GM03348 (cell line): ENCODE measurements around the gene OTUD3.
"Not testable (repeated sequence)": the region's sequence is repeated elsewhere in the genome, so short reads cannot be mapped to it uniquely, and the experiment has no call there.

ENCODE experiments used
- DNase-seq: peaks from one replicate; pipeline ENCODE4 v3.0.0; 2012; ENCODE audit warnings: low spot score

The OTUD3 gene

DNA sequence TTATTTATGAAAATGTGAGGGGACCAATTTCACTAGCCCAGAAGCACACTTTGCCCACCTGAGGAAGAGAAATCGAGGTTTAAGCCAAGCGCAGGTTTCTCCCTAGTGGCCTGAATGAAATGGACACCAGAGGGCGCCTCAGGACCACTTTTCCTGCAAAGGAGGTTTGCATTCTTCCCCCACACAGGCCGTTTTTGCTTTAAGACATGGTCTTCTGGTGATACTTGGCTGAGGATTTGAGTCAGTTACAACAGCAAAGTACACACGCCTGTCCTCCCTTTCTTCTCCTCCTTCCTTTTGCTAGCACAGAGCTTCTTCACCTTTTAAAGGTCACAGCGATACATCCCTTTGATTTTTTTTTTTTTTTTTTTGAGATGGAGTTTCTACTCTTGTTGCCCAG, 35.9 kb downstream of the OTUD3 start:
- peak; percentile 90 for DNase-seq

DNA sequence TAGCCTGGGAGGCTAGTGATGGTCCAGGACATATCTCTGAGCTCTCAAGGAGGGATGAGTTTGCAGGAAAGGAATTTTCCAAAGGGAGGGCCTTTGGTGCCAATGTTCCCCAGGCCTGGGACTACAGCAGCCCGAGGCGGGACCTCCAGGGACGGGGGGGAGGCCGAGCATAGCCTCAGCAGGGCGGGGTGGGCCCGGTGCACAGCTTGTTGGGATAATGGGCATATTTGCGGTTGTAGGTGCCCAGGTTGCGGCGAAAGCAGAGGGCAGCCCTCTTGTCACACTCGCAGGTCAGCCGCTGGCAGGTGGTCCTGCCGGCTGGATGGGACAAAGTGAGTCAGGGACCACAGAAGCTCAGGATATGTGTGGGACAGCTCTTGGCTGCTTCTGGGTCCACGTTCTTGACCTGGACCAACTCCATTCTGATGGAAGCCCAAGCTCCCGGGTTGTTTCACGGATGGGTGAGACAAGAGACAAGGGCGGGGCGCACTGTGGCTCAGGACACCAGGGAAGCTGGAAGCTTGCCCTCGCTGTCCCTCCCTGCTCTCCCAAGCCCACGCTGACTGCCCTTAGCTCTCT, 38.0 kb downstream of the OTUD3 start:
- no peak for DNase-seq

DNA sequence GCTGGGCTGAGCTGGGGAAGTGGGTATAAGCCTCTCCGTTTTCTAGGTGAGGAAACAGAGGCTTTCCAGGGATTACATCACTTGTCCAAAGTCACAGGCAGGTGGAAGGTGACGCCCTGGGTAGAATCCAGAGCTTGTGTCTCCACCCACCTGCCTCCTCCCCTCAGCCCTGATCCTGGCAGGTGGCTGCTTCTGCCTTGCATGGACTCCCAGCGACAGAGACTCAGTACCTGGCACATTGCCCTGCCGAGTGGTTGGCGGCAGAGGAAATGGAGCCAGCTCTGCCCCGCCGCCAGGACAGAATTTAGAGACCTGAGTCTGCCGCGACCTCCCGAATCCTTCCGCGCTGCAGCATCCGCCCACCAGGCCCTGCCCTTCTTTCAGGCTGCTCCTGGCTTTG, 39.1 kb downstream of the OTUD3 start:
- DNase-seq = no peak

DNA sequence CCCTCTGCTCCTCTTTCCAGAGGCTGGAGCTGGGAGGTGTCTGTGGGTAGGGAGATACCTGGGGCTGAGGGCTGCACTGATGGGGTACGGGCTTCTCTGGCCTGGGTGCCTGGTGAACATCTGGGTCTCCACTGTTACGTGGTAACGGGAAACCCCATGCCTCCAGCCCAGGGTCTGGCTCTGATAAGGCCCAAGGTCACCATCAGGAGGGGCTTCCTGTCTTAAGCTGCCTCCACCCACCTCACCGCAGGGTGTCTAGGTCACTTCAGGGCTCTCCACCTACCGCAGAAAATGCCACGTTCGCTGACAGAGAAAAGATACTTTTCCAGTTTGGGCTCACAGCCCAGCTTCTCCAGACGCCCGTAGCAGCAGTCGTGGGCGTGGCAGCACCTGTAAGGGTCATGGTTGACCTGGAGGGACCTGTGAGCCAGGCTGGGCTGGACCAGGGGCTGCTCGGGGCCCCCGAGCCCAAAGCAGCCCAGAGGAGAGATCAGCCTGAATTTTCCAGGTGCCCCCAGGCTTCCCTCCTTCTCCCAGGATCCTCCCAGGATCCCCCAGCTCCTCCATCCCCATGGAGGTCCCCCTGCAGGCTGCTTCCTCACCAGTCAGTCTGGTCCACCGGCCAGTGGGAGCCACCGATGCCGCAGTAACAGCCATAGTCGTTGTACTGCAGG, 40.0 kb downstream of the OTUD3 start:
- DNase-seq = no peak

DNA sequence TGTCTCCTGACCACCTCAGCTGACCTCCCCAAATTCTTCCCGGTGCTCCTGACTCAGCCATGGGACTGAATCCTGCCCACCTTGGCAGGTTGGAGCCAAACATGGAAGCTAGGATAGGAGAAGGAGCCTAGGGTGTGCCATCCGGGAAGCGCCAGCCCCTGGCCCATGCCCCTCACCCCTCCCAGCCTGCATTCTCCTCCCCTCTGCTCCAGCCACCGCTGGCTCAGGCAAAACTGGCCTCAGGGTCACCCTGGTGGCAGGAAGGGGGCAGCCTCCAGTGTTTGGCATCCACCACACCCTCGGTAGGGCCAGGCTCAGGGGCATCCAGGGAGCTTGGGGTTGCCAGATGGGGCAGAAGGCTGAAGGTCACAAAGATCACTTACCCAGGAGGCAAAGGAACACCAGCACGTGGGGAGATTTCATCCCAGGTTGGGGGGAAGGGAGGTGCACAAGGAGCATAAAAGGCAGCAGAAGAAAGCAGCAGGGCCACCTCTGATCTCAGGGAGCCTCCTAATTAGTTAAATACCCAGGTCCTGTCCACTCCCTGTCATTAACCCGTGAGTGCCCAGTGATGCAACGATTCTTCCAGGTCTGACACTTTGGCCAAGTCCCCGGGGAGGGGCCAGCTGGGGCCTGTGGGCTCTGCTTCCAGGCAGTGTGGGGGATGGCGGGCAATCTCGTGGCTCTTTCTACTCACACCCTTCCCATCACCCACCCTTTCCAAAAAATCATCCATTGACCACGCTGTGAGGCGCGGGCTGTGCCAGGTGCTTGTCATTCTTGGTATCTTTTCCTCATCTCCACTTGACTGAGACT, 41.1 kb downstream of the OTUD3 start, which contains the start of gene PLA2G2E:
TSS of gene PLA2G2E (minus strand) at position 481 of the 816 bp plus-strand sequence. CDS start at position 423, 58 bp downstream.
- DNase-seq = no peak

DNA sequence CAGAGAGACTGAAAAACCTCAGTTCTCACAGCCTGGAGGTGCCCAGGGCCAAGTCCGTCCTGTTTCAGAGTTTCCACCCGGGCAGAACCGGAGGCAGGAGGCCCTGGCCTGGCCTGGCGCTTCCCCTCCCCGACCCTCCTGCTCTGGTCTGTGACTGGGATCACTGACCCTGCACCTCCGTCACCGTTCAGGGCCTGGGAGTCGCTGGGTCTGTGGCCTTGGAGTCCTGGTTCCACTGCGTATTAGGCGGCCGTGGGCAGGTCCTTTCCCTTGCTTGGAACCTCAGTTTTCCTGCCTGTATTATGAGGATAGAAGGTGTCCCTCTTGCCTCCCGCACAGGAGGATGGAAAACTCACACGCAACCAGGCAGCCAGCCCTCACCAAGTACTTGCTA, 41.8 kb downstream of the OTUD3 start:
- DNase-seq = no peak

DNA sequence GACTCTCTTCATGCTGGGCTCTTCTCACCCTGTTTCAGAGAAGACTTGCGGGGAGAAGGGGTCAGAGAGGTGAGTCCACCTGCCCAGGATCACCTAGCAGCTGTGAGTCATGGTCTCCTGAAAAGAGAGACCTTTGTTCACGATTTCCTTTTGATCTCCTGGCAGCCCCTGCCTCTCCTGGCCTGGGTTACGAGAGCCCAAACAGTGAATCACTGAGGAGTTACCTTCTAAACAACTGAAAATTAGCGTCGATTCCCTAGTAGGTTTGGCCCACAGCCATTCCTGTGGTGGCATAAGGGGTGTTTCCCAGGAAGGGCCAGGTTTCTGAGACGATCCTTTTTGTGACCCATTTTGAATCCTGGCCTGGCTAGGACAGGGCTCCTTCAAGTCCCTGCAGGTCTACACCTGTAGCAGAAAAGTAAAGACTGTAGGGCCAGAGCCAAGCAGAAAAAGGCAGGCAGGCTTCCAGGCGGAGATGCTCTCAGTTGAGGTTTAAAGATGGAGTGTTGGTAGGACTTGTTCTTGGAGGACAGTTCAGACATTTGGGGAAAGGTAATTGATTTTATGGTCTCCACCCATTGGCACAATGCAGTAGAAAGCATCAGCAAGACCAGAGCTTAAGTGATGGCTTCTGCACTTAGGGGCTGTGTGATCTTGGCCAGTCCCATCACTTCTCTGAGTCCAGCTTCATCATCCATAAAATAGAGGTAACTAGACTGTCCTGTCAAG, 43.3 kb downstream of the OTUD3 start:
- DNase-seq = no peak

DNA sequence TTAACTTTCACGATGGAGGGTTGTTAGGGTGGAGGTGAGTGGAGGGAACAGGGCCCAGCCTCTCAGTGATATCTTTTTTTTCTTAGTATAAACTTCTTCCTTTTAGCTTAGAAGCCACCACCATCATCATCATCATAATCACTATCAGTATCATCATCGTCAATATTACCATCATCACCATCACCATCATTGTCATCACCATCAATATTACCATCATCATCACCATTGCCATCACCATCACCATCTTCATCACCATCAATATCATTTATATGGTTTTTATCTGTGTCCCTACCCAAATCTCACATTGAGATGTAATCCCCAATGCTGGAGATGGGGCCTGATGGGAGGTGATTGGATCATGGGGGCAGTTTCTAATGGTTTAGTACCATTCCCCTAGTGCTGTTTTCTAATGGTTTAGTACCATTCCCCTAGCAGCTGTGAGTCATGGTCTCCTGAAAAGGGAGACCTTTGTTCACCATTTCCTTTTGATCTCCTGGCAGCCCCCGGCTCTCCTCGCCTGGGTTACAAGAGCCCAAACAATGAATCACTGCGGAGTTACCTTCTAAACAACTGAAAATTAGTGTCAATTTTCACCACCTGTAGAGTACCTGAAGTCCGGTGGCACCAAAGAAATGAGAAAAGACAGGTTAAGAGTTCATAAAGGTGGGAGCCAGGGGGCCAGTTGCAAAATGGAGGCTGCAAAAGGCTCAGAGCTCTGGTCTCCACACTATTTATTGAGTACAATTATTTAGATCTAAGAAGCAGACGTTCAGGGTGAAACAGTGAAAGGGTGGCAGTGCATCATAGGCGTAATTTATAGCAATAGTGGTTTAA, 44.3 kb downstream of the OTUD3 start:
- no peak for DNase-seq

DNA sequence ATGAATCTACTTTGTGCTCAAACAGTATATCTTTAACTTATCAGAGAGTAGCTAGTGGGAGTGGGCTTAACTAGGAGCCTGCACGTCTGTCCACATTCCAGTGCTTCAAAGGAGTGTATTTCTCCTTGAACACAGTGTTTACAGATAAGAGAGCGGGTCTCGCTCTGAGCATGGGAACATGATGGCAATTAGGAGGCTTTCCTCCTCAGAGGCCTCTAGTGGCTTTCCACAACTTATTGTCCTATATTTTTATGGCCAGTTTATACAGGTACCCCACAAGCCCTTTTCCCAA, 44.9 kb downstream of the OTUD3 start:
- DNase-seq = not testable (repeated sequence)

DNA sequence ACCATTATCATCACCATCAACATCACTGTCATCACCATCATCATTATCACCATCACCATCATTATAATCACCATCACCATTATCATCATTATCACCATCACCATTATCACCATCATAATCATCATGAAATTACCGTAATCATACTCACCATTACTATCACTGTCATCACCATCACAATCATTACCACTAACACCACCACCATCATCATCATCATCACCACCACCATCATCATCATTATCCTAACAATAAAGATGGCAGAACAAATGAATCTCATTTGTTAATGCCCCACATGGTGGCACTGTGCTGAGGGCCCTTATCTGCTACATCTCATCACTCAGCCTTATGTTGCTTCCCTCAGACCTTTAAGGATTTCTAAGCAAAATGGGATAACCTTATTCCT, 50.7 kb downstream of the OTUD3 start:
- DNase-seq = no peak

DNA sequence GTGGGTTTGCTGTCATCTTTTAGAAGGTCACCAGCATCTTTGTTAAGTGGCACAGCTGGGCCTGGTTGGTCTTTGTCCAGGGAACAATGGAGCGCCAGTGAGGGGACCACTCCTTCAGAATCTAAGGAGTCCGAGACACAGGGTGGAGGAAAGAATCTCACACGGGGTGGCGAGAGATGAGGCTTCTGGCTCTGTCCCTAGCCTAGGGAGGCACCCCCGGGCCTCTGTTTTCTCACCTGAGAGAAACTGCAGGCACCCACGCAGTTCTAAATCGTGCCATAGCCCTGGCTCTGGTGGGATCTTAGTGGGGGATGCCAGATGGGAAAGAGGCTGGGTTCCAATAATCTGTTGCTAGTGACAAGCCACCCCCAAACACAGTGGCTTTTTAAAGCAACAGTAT, 52.1 kb downstream of the OTUD3 start:
- DNase-seq = no peak

DNA sequence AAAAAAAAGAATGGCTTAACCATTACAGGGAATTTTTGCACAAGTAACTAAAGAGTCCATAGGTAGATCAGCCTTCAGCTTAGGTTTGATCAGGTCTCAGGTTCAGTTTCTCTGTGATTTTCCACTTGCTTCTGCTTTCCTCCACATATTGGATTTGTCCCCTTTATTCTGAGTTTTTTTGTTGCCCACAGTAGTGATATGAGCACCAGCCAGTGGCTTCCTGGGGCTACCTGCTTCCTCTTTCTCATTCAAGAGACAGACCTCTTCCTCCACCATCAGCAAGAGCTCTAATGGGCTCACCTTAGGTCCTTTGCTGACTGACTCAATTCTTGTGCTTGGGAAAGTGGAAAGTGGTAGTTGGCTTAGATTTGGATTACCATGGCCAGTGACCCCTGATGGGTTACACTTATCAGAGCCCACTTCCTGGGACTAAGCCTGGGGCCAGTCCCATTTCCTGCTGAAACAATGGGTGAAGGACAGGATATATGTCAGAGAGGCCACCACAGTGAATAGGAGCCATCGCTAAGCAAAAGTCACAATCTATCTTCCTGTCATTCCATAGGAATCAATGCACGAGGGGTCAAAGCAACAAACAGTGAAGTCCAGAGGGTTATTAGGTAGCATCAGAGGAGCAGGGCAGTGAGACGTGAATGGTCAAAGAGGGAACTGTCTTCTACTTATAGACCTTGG, 54.0 kb downstream of the OTUD3 start:
- DNase-seq = no peak

DNA sequence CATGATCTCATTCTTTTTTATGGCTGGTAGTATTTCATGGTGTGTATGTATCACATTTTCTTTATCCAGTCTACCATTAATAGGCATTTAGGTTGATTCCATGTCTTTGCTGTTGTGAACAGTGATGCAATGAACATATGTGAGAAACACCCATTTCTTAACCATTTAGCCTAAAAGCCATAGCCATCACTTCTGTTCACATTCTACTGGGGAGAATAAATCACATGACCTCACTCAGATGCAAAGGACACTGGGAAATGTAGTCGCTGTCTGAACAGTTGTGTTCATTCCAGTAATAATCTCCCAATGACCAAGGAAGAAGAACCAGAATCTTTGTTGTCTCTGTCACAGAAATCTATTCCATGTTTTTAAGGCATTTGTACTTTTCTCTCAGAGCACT, 56.3 kb downstream of the OTUD3 start:
- no peak for DNase-seq

DNA sequence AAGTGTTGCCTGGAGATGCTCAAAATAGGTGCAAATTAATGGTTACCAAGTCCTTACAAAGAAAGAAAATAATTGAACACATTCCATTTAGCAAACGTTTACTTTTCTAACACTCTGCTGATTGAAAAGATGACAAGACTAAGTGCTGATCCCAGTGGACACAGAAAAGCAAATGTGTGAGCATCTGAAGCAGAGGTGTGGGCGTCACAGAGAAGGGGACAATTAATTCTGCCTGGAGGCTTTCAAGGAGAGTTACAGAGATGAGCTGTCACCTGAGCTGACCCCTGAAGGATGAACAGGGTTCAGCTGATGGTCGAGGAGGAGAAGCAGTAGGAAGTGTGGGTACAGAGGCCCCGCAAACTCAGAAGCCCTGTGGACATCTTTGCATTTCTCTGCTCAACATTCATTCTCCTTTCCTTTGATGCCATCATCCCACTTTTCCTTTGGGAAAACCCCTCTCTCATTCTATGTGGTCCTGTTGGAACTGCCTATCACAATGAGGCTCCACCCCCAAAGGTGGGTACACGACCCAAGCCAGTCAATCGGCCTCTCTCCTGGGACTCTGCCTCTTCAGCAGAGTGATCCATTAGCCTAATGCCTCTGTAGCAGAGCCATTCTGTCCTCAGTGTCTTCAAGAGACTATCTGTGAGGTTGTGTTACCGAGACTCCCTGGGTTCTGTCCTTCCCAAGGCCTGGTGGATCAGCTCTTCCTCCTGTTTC, 58.5 kb downstream of the OTUD3 start:
- no peak for DNase-seq

DNA sequence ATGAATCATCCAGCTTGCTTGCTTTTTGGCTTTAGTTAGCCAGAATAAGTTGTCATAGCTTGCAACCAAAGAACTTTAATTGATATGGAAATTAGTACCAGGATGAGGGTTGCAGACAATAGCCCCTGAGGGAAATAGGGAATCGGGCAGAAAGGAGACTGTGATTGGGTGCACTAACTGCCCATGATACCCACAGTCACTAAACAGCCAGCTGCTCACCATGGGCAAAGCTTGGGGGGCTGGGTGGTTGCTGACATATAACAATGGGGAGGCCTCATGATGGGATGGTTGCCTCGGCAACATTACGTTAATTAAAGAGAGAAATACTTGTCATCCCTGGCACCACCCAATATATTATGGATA, 59.0 kb downstream of the OTUD3 start:
- no peak for DNase-seq

DNA sequence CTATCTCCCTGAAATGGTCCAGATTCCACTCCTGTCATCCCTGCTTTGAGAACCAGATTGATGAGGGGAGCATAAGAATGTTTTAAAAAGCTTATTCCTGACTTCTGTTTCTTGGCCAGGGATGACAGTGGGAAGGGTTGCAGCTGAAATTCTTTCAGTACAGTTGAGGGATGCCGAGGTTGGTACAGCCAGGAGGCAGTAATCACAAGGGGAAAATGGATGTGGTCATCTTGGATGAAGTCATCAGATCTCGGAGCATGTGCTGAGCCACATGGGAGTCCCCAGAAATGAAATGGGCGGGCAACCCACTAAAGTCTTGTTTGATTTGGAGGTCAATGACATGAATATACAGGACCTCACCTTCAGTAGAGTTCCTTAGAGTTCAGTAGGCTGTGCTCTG, 59.9 kb downstream of the OTUD3 start:
- DNase-seq = no peak

DNA sequence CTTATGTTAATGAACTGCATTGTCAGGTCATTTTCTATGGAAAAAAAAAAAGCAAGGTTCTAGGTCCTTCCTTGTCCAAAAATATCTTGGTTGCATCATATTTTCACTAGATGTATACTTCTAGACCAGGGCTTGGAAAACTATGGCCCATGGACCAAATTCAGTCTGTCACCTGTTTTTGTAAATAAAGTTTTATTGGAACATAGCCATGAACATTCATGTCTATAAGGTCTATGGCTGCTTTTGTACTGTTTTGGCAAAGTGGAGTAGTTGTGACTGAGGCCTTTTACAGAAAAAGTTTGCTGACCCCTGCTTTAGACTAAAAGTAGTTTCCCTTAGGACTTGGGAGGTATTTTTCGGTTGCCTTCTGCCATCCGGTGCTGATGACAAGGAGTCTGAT, 60.5 kb downstream of the OTUD3 start:
- DNase-seq = no peak

DNA sequence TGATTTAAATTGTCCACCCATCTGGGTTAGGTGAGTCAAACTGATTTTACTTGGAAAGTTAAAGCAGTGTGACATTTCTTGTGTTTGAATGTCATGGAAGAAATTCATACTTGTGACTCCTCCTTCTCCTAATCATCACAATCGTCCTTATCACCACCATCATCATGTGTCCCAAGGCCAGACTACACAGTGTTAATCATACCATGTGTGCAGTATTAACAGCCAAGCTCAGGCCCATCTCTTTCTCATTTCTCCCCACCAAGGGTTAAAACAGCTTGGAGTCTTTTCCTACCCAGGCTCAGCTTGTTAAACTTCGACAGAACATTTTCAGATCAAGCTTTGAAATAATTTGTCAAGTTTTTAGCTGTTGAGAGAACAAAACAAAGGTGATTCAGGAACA, 63.7 kb downstream of the OTUD3 start:
- no peak for DNase-seq

DNA sequence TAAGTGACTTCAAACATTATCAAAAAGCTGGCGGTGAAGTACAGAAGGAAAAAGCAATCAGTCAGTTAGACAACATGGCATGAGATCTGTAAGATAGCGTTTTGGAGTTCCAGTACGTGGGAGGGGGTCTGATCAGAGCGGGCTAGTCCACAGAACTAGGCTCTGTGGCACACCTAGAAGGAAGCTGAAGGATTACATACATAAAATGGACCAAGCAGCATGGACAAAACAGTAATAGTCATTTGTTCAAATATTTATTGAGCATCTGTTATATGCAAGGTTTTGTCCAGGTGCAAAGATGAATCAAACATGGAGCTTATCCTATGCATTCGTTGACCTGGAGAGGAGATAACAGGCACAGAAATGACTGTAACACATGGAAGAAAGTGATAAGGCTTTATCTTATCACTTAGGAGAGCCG, 64.1 kb downstream of the OTUD3 start:
- no peak for DNase-seq

DNA sequence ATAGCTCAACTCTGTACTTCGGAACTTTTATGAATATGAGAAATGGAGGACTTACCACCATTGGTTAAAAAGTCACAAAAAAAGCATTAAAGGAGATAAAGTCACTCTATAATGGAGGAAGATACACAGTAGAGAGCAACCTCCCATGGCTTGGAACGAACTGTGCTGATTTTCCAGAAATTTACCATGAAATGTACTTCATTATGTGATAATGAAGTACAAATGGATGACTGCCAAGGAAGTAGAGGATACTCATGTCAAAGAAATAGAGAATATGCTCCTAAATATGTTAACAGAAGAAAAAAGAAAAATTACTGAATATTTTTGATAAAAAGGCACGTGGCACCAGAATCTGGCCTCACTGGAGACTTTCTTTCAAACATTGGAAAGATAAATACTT, 64.8 kb downstream of the OTUD3 start:
- DNase-seq = no peak

DNA sequence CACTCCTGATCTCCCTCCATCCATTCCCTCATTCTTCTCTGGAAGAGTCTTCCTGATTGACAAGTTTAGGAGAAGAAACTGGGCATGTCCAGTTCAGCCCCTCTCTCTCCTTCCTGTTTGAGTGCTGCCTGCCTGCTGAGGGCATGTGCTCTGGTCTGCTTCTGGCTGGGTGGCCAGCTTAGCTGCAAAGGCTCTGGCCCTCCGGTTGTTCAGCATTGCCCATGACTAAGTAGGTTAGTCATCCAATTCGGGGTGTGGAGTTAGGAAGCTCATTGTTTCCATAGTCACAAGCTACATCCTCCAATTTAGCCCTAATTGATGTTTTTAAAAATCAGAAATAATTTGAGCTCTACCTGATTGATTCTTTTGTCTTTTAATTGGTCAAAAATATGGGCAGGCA, 66.8 kb downstream of the OTUD3 start:
- DNase-seq = peak; percentile 84
